Heart left ventricle (tissue), 16 donors: ENCODE results near the gene DNPEP. TPM values are rescaled to one million over a fixed set of nuclear protein-coding genes. Genes with fewer than 3 reads are reported as not detected.

Experiments used
- ATAC-seq, 4 donors: fragments of 200-7000 bp; cut with Tn5 transposase; one replicate each; pipeline ENCODE4 v1.9.1; 2020 to 2022; ENCODE audit warnings: moderate library complexity in 4 of 4, mild to moderate bottlenecking in 3 of 4, moderate number of reproducible peaks in 1 of 4
- DNase-seq, 5 donors: peaks; one replicate each; pipeline ENCODE4 v3.0.0-alpha.2; 2020
- H3K27ac ChIP-seq, 12 donors: fragments of 200-600 bp; sonication (generic) in 4 of 12; one replicate each; pipeline versions ENCODE4 v1.5.0 to v1.8.0; 2016 to 2022; ENCODE audit warnings: mild to moderate bottlenecking in 2 of 12
- H3K27me3 ChIP-seq, 9 donors: fragments of 200-600 bp; sonication (generic) in 2 of 9; one replicate each; pipeline versions ENCODE4 v1.5.1 to v1.8.0; 2016 to 2022; ENCODE audit warnings: mild to moderate bottlenecking in 3 of 9
- H3K36me3 ChIP-seq, 9 donors: fragments of 200-600 bp; sonication (generic) in 2 of 9; one replicate each; pipeline versions ENCODE4 v1.5.0 to v1.8.0; 2018 to 2022; ENCODE audit warnings: mild to moderate bottlenecking in 2 of 9
- H3K4me1 ChIP-seq, 12 donors: fragments of 200-600 bp; sonication (generic) in 4 of 12; one replicate each; pipeline versions ENCODE4 v1.5.0 to v1.8.0; 2016 to 2022; ENCODE audit warnings: mild to moderate bottlenecking in 3 of 12
- H3K4me3 ChIP-seq, 12 donors: fragments of 200-600 bp; sonication (generic) in 4 of 12; one replicate each; pipeline versions ENCODE4 v1.5.0 to v1.8.0; 2017 to 2022; ENCODE audit warnings: mild to moderate bottlenecking in 9 of 12, moderate library complexity in 4 of 12
- H3K9me3 ChIP-seq, 12 donors: fragments of 200-600 bp; sonication (generic) in 4 of 12; one replicate each; pipeline versions ENCODE4 v1.5.0 to v1.8.0; 2016 to 2022; ENCODE audit warnings: mild to moderate bottlenecking in 1 of 12
- CTCF ChIP-seq, 12 donors: fragments of 200-600 bp; sonication (generic) in 4 of 12; IDR thresholded peaks; one replicate each; pipeline versions ENCODE4 v1.5.0 to v1.8.0; 2018 to 2022; ENCODE audit warnings: antibody characterized with exemption in 12 of 12, mild to moderate bottlenecking in 5 of 12
- POLR2A ChIP-seq, 2 donors: fragments of 450-650 bp; IDR thresholded peaks; one replicate each; pipeline ENCODE4 v1.6.1; 2017; ENCODE audit warnings: antibody characterized with exemption in 2 of 2, mild to moderate bottlenecking in 2 of 2, moderate library complexity in 2 of 2
- WGBS, 4 donors: extraction: QIAGEN DNeasy Blood & Tissue Kit in 2 of 4; methylation state at CpG; one replicate each; pipeline versions ENCODE4 v1.1.5 to v1.1.7; 2013 to 2018; 5-methylcytosine and 5-hydroxymethylcytosine counted together
- intact Hi-C, 10 donors: fragments of 100-400 bp; cut with DNase I; formaldehyde crosslinking; loops; one replicate each; pipeline versions ENCODE4 v1.11.1 to v1.14.2; 2022
- polyA plus RNA-seq, 2 donors: library from polyadenylated mRNA; stranded (reverse); fragments of 200-250 nt; gene quantifications; one replicate each; pipeline ENCODE4 v1.2.3, GENCODE V29; 2013
- total RNA-seq, 9 donors: library from RNA; depleted of rRNA in 2 of 9; stranded (reverse); fragments of >200 nt in 2 of 9; fragmentation: NEBNext Ultra II Directional in 3 of 9; extraction: Animal tissue kit (Norgen Biotek cat#: 25700) in 3 of 9; gene quantifications; one replicate each; pipeline versions ENCODE4 v1.1.0 to v1.2.4, GENCODE V29; 2016 to 2023
- donor health status: ischemic (EF 13 %, LVEDD 7.1; RV severe dilation, severe dysfunction).
- donor health status: healthy with polysubstance abuse.
- donor health status: DM: no; HTN: yes; CAD: no.
- donor health status: DM: no; HTN: no; CAD: no.
- donor health status: ischemic (EF 25% LVEDD 6.9; RV normal size, moderate dysfunction).
- donor health status: ischemic (EF 25% LVEDD 5.7; RV mildly dilated, moderate dysfunction).
- donor health status: healthy.
- donor health status: DM: yes; HTN: yes; CAD: no.
- donor health status: ischemic (EF 35%, LVEDD 5.7; RV mildly dilated, moderate dysfunction).
- donor health status: nonischemic (EF 11% LVEDD 7.7; RV severe dilation, severe dysfunction).
- donor health status: DM: yes; HTN: yes; CAD: no.
- donor health status: PGD.
- donor health status: ischemic (EF 29% LVEDD 5.4; RV normal size, mild dysfunction).
- donor health status: nonischemic (EF 23%, LVEDD 6.1; RV moderate dilation, normal function).

The DNPEP gene
- total and polyA plus RNA-seq, 11 donors = 61.3 to 101 (median 71.8) TPM

GRCh38 chr2:219417374-219417773 lies 29.7 kb upstream of the DNPEP start:
- H3K4me3 ChIP-seq = peak overlapping the region in 2 of 12 donors; percentile 58 to 77

GRCh38 chr2:219416938-219417337 lies 29.2 kb upstream of the DNPEP start:
- H3K36me3 ChIP-seq = peaks cover 0 to 19% (median 14%) of the 10 kb centered on the region in 9 donors
- H3K4me1 ChIP-seq = peaks cover 0 to 38% (median 10%) of the 10 kb centered on the region in 12 donors
- H3K9me3 ChIP-seq = peaks cover 0 to 12% (median 0%) of the 10 kb centered on the region in 12 donors
- DNase-seq = peak in 2 of 5 donors; percentile 82 to 83
- H3K4me3 ChIP-seq = peak overlapping the region in 1 of 12 donors; percentile 15
- peaks cover 0 to 21% (median 15%) of the 10 kb centered on the region in 9 donors for H3K27me3 ChIP-seq
- no peak for TF ChIP-seq CTCF (IDR thresholded peaks at IDR 0.05)
- TF ChIP-seq POLR2A (IDR thresholded peaks at IDR 0.05) = peak in 1 of 2 donors; percentile 27
- 39 to 54% (median 48%) methylated on average over 4 of the region's 4 CpGs for WGBS, 4 donors
- intact Hi-C loops = loop anchor here in 1 of 10 donors (1.0 kb wide), 1 partner anchor 12 kb away; no protein-coding TSS in a partner anchor
- peak; percentile 36 to 72 (median 58) for ATAC-seq
- H3K27ac ChIP-seq = peak overlapping the region; percentile 27 to 99 (median 96)

More at GRCh38 chr2:219417374-219417773, 29.7 kb upstream of the DNPEP start:
- ATAC-seq (peak; percentile 60 to 66 (median 62)), DNase-seq (peak; percentile 69 to 89 (median 79))
- Histone ChIP-seq H3K4me1 (peaks cover 0 to 38% (median 10%) of the 10 kb centered on the region in 12 donors), H3K27ac (peak overlapping the region; percentile 78 to 99 (median 96)), H3K27me3 (peaks cover 0 to 21% (median 15%) of the 10 kb centered on the region in 9 donors), H3K36me3 (peaks cover 0 to 22% (median 17%) of the 10 kb centered on the region in 9 donors), H3K9me3 (peaks cover 0 to 8% (median 0%) of the 10 kb centered on the region in 12 donors)
- intact Hi-C loops = loop anchor here in 1 of 10 donors (1.0 kb wide), 1 partner anchor 12 kb away; no protein-coding TSS in a partner anchor
- TF ChIP-seq POLR2A (IDR thresholded peaks at IDR 0.05) (no peak), CTCF (IDR thresholded peaks at IDR 0.05) (no peak)
- 34 to 59% (median 43%) methylated on average over 7 to 9 of the region's 9 CpGs for WGBS, 4 donors

- intact Hi-C loops = no loop called here
- H3K27me3 ChIP-seq = peaks cover 0 to 21% (median 15%) of the 10 kb centered on the region in 9 donors
- no peak for TF ChIP-seq POLR2A (IDR thresholded peaks at IDR 0.05)
- DNase-seq (no peak), ATAC-seq (no peak)
- peaks cover 0 to 38% (median 10%) of the 10 kb centered on the region in 12 donors for H3K4me1 ChIP-seq
- H3K27ac ChIP-seq = peak overlapping the region; percentile 27 to 99 (median 96)
- H3K36me3 ChIP-seq = peaks cover 0 to 13% (median 8%) of the 10 kb centered on the region in 9 donors
- H3K4me3 ChIP-seq = no peak overlapping the region
- 19 to 24% (median 22%) methylated on average over 3 of the region's 3 CpGs for WGBS, 4 donors
- peaks cover 0 to 14% (median 0%) of the 10 kb centered on the region in 12 donors for H3K9me3 ChIP-seq
These were observed 28.5 kb upstream of the DNPEP start for GRCh38 chr2:219416235-219416602.

- Histone ChIP-seq H3K4me1 (peaks cover 0 to 38% (median 10%) of the 10 kb centered on the region in 12 donors), H3K9me3 (peaks cover 0 to 14% (median 0%) of the 10 kb centered on the region in 12 donors), H3K36me3 (peaks cover 0 to 8% (median 4%) of the 10 kb centered on the region in 9 donors), H3K4me3 (no peak overlapping the region), H3K27me3 (peaks cover 0 to 21% (median 13%) of the 10 kb centered on the region in 9 donors), H3K27ac (peak overlapping the region in 11 of 12 donors; percentile 27 to 99 (median 96))
- 43 to 56% (median 46%) methylated on average over 5 of the region's 5 CpGs for WGBS, 4 donors
- intact Hi-C loops = no loop called here
- DNase-seq = no peak
- ATAC-seq = no peak
- no peak for TF ChIP-seq POLR2A (IDR thresholded peaks at IDR 0.05)
- TF ChIP-seq CTCF (IDR thresholded peaks at IDR 0.05) = no peak
These were observed 28.0 kb upstream of the DNPEP start for GRCh38 chr2:219415580-219416234.
